NT2/D1 (cell line): ENCODE results near the gene PRKX.
"Not testable (repeated sequence)": the region's sequence is repeated elsewhere in the genome, so short reads cannot be mapped to it uniquely, and the experiment has no call there.

ENCODE experiments used
- DNase-seq: peaks from one replicate; pipeline ENCODE4 v3.0.0-alpha.2; 2011; ENCODE audit warnings: low read depth, low spot score
- H3K27me3 ChIP-seq: 2 replicates; pipeline ENCODE4 v1.6.0; 2011; ENCODE audit warnings: mild to moderate bottlenecking; ENCODE audit not compliant: insufficient read length, insufficient read depth
- H3K36me3 ChIP-seq: 2 replicates; pipeline ENCODE4 v1.6.1; 2011; ENCODE audit warnings: mild to moderate bottlenecking, low read length, mixed read lengths; ENCODE audit not compliant: insufficient read depth, insufficient read length
- H3K4me1 ChIP-seq: 2 replicates; pipeline ENCODE4 v1.5.1; 2011; ENCODE audit not compliant: insufficient read depth, insufficient read length
- H3K4me3 ChIP-seq: 2 replicates; pipeline ENCODE4 v1.5.1; 2011; ENCODE audit warnings: low read depth; ENCODE audit not compliant: insufficient read length
- H3K9ac ChIP-seq: 2 replicates; pipeline ENCODE4 v1.6.0; 2011; ENCODE audit warnings: low read depth; ENCODE audit not compliant: insufficient read length
- H3K9me3 ChIP-seq: 2 replicates; pipeline ENCODE4 v1.5.1; 2011; ENCODE audit warnings: mild to moderate bottlenecking, low read length; ENCODE audit not compliant: insufficient read depth
- SUZ12 ChIP-seq: IDR thresholded peaks from 2 replicates; pipeline ENCODE4 v1.6.1; 2011; ENCODE audit not compliant: insufficient read length, insufficient read depth; ENCODE audit errors: extremely low read depth
- YY1 ChIP-seq: IDR thresholded peaks from 2 replicates; pipeline ENCODE4 v1.6.1; 2011; ENCODE audit not compliant: insufficient read length, insufficient read depth
- ZNF274 ChIP-seq: IDR thresholded peaks from 2 replicates; pipeline ENCODE4 v1.6.1; 2011; ENCODE audit warnings: mild to moderate bottlenecking, low read depth, low read length

Gene PRKX

GRCh38 chrX:3631196-3631595, 82.3 kb downstream of the PRKX start:
- no peak for TF ChIP-seq YY1
- no peak for TF ChIP-seq SUZ12
- TF ChIP-seq ZNF274, result no peak
- no peak for DNase-seq
- no peak overlapping the region for H3K9ac ChIP-seq

DNA sequence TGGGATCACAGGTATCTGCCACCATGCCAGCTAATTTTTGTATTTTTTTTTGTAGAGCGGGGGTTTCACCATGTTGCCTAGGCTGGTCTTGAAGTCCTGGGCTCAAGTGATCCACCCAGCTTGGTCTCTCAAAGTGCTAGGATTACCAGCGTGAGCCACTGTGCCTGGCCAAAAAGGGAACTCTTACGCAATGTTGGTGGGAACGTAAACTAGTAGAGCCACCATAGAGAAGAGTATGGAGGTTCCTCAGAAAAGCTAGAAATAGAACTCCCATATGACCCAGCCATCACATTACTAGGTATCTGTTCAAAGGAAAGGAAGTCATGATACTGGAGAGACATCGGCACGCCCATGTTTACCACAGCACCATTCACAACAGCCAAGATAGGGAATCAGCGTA, 85.9 kb downstream of the PRKX start:
- no peak for TF ChIP-seq YY1
- TF ChIP-seq ZNF274, result no peak
- TF ChIP-seq SUZ12, result no peak
- H3K4me1 ChIP-seq, result no peaks in the 10 kb centered on the region
- no peaks in the 10 kb centered on the region for H3K27me3 ChIP-seq
- DNase-seq, result no peak
- no peak overlapping the region for H3K9ac ChIP-seq
- H3K4me3 ChIP-seq, result no peak overlapping the region
- peaks cover 21% of the 10 kb centered on the region for H3K36me3 ChIP-seq
- H3K9me3 ChIP-seq, result no peaks in the 10 kb centered on the region

More at GRCh38 chrX:3631196-3631595, 82.3 kb downstream of the PRKX start:
- no peak overlapping the region for H3K4me3 ChIP-seq
- H3K9me3 ChIP-seq, result no peaks in the 10 kb centered on the region
- no peaks in the 10 kb centered on the region for H3K4me1 ChIP-seq
- peaks cover 28% of the 10 kb centered on the region for H3K36me3 ChIP-seq
- no peaks in the 10 kb centered on the region for H3K27me3 ChIP-seq

DNA sequence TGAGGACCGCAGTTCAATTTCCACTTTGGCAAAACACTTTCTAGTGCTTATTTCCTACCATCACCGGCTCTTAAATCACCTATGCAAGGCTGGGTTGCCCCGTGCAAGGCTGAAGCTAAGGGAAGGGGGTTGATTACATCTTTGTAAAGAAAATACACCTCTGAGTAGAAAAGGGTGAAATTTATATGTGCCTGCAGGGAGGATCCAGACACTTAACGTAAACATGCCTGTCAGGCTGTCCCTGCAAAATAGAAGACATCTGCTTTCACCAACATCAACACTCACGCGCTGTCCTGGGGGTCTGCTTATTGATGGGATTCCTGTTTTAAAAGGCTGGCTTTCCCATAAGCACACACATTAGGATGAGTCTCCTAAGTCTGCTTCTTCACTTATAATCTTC, 92.0 kb downstream of the PRKX start:
- Histone ChIP-seq H3K4me1 (no peaks in the 10 kb centered on the region), H3K9me3 (no peaks in the 10 kb centered on the region), H3K9ac (no peak overlapping the region), H3K27me3 (no peaks in the 10 kb centered on the region), H3K36me3 (peaks cover 20% of the 10 kb centered on the region), H3K4me3 (no peak overlapping the region)
- no peak for DNase-seq
- TF ChIP-seq SUZ12, result no peak

DNA sequence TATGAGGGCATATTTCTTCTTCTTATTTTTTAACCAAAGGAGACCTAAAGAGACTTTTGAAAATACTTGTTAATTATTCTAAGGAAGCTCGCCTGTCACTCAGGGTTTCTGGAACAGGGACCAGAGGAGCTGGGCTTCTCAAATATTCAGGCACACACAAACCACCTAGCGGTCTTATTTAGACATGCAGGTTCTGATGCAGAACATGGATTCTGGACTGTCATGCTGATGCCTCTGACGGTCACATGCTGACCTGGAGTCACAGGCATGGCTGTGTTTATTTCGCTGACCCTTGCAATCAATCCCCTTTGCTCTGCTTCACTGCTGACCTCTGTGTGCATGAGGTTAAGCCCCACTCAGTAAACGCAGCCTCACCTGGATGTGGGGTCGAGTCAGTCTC, 101.7 kb downstream of the PRKX start:
- DNase-seq, H3K9ac ChIP-seq, H3K9me3 ChIP-seq, H3K27me3 ChIP-seq, H3K4me3 ChIP-seq, H3K4me1 ChIP-seq: not testable (repeated sequence)
- H3K36me3 ChIP-seq, result peaks cover 23% of the 10 kb centered on the region

DNA sequence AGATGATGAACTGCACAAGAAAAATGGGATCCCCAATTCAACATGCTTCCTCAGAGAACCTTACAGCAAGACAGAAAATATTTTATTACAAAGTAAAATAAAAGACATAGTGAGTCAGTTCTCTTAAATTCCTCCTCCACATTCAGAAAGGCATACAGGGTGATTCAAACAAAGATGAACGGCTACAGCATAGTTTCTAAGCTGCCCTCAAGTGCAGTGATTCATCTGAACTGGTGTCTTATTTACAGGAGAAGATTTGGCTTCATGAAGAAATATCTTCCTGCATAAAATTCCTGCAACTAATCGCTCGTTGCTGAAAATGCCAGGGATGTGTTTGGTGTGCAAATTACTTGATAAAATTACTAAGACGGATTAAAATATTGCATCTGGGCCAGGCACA, 103.6 kb downstream of the PRKX start:
- DNase-seq, result no peak

GRCh38 chrX:3603026-3603661, 110.3 kb downstream of the PRKX start:
- Histone ChIP-seq H3K36me3 (peaks cover 6% of the 10 kb centered on the region), H3K27me3 (no peaks in the 10 kb centered on the region), H3K4me3 (no peak overlapping the region), H3K9ac (no peak overlapping the region), H3K9me3 (no peaks in the 10 kb centered on the region), H3K4me1 (no peaks in the 10 kb centered on the region)
- TF ChIP-seq YY1 (no peak), SUZ12 (no peak), ZNF274 (no peak)
- DNase-seq, result no peak

More for the DNA sequence above, 103.6 kb downstream of the PRKX start:
- no peak overlapping the region for H3K4me3 ChIP-seq
- H3K9ac ChIP-seq, result no peak overlapping the region
- H3K36me3 ChIP-seq, result peaks cover 17% of the 10 kb centered on the region
- no peaks in the 10 kb centered on the region for H3K27me3 ChIP-seq
- H3K4me1 ChIP-seq, result no peaks in the 10 kb centered on the region
- TF ChIP-seq SUZ12 (no peak), YY1 (no peak), ZNF274 (no peak)
- no peaks in the 10 kb centered on the region for H3K9me3 ChIP-seq

- no peak for TF ChIP-seq SUZ12
- TF ChIP-seq ZNF274, result no peak
- no peak for TF ChIP-seq YY1
- H3K36me3 ChIP-seq, result no peaks in the 10 kb centered on the region
- no peak for DNase-seq
- H3K9ac ChIP-seq, result no peak overlapping the region
- H3K4me3 ChIP-seq, result no peak overlapping the region
- H3K27me3 ChIP-seq, result no peaks in the 10 kb centered on the region
- H3K4me1 ChIP-seq, result no peaks in the 10 kb centered on the region
- H3K9me3 ChIP-seq, result no peaks in the 10 kb centered on the region
Measured at GRCh38 chrX:3599802-3600430, 113.5 kb downstream of the PRKX start.
